Measurements from ENCODE around the gene C1orf74.

Gene C1orf74

GRCh38 chr1:209784265-209785169, at the start of gene C1orf74:
Gene C1orf74 (minus strand): TSS chr1:209784559. CDS start chr1:209783634, 925 bp downstream.
- DNase-seq: peak; percentile 96 to 97

- no peak for DNase-seq
Observed at GRCh38 chr1:209831615-209832014, 47.3 kb upstream of the C1orf74 start.

- no peak for DNase-seq
Observed at GRCh38 chr1:209830722-209831121, 46.4 kb upstream of the C1orf74 start.

GRCh38 chr1:209829716-209830115, 45.4 kb upstream of the C1orf74 start:
- DNase-seq: no peak

GRCh38 chr1:209827384-209828262, 43.3 kb upstream of the C1orf74 start, which contains the start of gene UTP25:
Gene UTP25 (plus strand): TSS chr1:209827972. CDS start chr1:209828064, 92 bp downstream.
- DNase-seq: peak; percentile 85 to 90

GRCh38 chr1:209825591-209826434, 41.5 kb upstream of the C1orf74 start:
- no peak for DNase-seq

- DNase-seq: peak in 1 of 2 donors; percentile 62
Observed at GRCh38 chr1:209823143-209824041, 39.0 kb upstream of the C1orf74 start.

- DNase-seq: no peak
Observed at GRCh38 chr1:209822706-209823105, 38.3 kb upstream of the C1orf74 start.

- DNase-seq: no peak
Observed at GRCh38 chr1:209820986-209821385, 36.6 kb upstream of the C1orf74 start.

GRCh38 chr1:209819058-209819457, 34.7 kb upstream of the C1orf74 start:
- DNase-seq: no peak

GRCh38 chr1:209817691-209818090, 33.3 kb upstream of the C1orf74 start:
- no peak for DNase-seq

GRCh38 chr1:209816923-209817322, 32.6 kb upstream of the C1orf74 start:
- no peak for DNase-seq

GRCh38 chr1:209815931-209816341, 31.6 kb upstream of the C1orf74 start:
- no peak for DNase-seq

GRCh38 chr1:209815490-209815889, 31.1 kb upstream of the C1orf74 start:
- DNase-seq: no peak

GRCh38 chr1:209813902-209814301, 29.5 kb upstream of the C1orf74 start:
- no peak for DNase-seq

GRCh38 chr1:209810783-209811182, 26.4 kb upstream of the C1orf74 start:
- DNase-seq: no peak

- DNase-seq: no peak
Observed at GRCh38 chr1:209809611-209810010, 25.3 kb upstream of the C1orf74 start.

GRCh38 chr1:209808059-209808581, 23.8 kb upstream of the C1orf74 start:
- no peak for DNase-seq

GRCh38 chr1:209807509-209807908, 23.1 kb upstream of the C1orf74 start:
- DNase-seq: no peak

GRCh38 chr1:209805875-209806760, 21.8 kb upstream of the C1orf74 start, which contains the start of gene IRF6:
Gene IRF6 (minus strand): TSS chr1:209806142. CDS start chr1:209801413, 4,729 bp downstream.
- DNase-seq: no peak
